ENCODE data around the gene INMT.

Gene INMT

GRCh38 chr7:30729642-30730041 lies 22.3 kb upstream of the INMT start:
- DNase-seq, result no peak

GRCh38 chr7:30730097-30730496 lies 21.8 kb upstream of the INMT start:
- no peak for DNase-seq

GRCh38 chr7:30730996-30731395 lies 20.9 kb upstream of the INMT start:
- no peak for DNase-seq

- no peak for DNase-seq
Measured at GRCh38 chr7:30731581-30731980, 20.4 kb upstream of the INMT start.

- DNase-seq, result no peak
Measured at GRCh38 chr7:30732606-30733005, 19.3 kb upstream of the INMT start.

- DNase-seq, result no peak
Measured at GRCh38 chr7:30733216-30733615, 18.7 kb upstream of the INMT start.

GRCh38 chr7:30733691-30734090 lies 18.2 kb upstream of the INMT start:
- DNase-seq, result no peak

- no peak for DNase-seq
Measured at GRCh38 chr7:30734497-30734896, 17.4 kb upstream of the INMT start.

GRCh38 chr7:30735631-30736030 lies 16.3 kb upstream of the INMT start:
- DNase-seq, result no peak

GRCh38 chr7:30736291-30736690 lies 15.6 kb upstream of the INMT start:
- no peak for DNase-seq

- no peak for DNase-seq
Measured at GRCh38 chr7:30738026-30738915, 13.7 kb upstream of the INMT start.

GRCh38 chr7:30739691-30740090 lies 12.2 kb upstream of the INMT start:
- no peak for DNase-seq

GRCh38 chr7:30740417-30741181 lies 11.3 kb upstream of the INMT start:
- peak; percentile 17 for DNase-seq

GRCh38 chr7:30741289-30741688 lies 10.6 kb upstream of the INMT start:
- no peak for DNase-seq

- no peak for DNase-seq
Measured at GRCh38 chr7:30743371-30744074, 8.4 kb upstream of the INMT start.

- no peak for DNase-seq
Measured at GRCh38 chr7:30744075-30744417, 7.9 kb upstream of the INMT start.

- DNase-seq, result no peak
Measured at GRCh38 chr7:30745261-30745941, 6.5 kb upstream of the INMT start.

GRCh38 chr7:30750010-30750409 lies 1.9 kb upstream of the INMT start:
- no peak for DNase-seq

- no peak for DNase-seq
Measured at GRCh38 chr7:30750683-30751650, 968 bp upstream of the INMT start.

- no peak for DNase-seq
Measured at GRCh38 chr7:30752484-30752883, 549 bp downstream of the INMT start.

GRCh38 chr7:30752979-30753378 lies 1.0 kb downstream of the INMT start:
- DNase-seq, result no peak

All from NCI-H187 treated with DMSO at 0.1 percent for 48 hours (cell line).